ENCODE data around the gene LDHB. TPM values are rescaled to one million over a fixed set of nuclear protein-coding genes. Genes with fewer than 3 reads are reported as not detected.
A peak's percentile ranks its signal among the peaks of the same experiment; 100 is the strongest.

The LDHB gene
- total RNA-seq, 1 donor from 2014 or later = 532 TPM

DNA sequence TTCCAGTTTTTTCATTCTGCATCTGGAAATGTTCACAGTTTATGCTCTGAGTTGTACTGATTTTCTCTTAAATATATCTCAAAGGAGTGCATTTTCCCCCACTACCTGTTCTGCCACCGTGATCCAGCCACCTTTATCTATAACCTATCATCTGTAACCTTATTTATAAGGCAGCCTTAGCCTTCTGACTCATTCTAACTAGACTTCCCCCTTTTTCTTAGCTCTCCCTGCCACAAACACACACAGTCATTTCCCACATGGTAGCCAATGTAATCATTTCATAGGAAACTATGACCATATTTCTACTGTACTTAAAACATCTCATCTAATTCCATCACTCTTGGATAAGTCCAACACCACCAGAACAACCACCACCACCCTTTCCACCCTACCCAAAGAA lies 42.2 kb downstream of the LDHB start:
- DNase-seq (ENCODE audit: low spot score) = no peak
- H3K27me3 Mint-ChIP-seq (ENCODE audit: low read depth) = peaks cover 2% of the 10 kb centered on the region
- H3K4me3 Mint-ChIP-seq (ENCODE audit: unreplicated experiment) = no peak overlapping the region
- peak overlapping the region; percentile 1 for H3K27ac Mint-ChIP-seq (ENCODE audit: unreplicated experiment)
- peaks cover 7% of the 10 kb centered on the region for H3K4me1 Mint-ChIP-seq (ENCODE audit: low read depth)
- H3K9me3 Mint-ChIP-seq (ENCODE audit: low read depth) = no peaks in the 10 kb centered on the region
- H3K36me3 Mint-ChIP-seq (ENCODE audit: low read depth) = no peaks in the 10 kb centered on the region
- TF ChIP-seq CTCF (IDR thresholded peaks at IDR 0.05) = no peak

GRCh38 chr12:21614506-21614905 lies 43.1 kb downstream of the LDHB start:
- Mint-ChIP-seq H3K9me3 (ENCODE audit: low read depth) (no peaks in the 10 kb centered on the region), H3K36me3 (ENCODE audit: low read depth) (no peaks in the 10 kb centered on the region), H3K27ac (ENCODE audit: unreplicated experiment) (no peak overlapping the region), H3K4me1 (ENCODE audit: low read depth) (peaks cover 7% of the 10 kb centered on the region), H3K4me3 (ENCODE audit: unreplicated experiment) (no peak overlapping the region), H3K27me3 (ENCODE audit: low read depth) (peaks cover 2% of the 10 kb centered on the region)
- no peak for TF ChIP-seq CTCF (IDR thresholded peaks at IDR 0.05)
- DNase-seq (ENCODE audit: low spot score) = no peak

GRCh38 chr12:21613931-21614330 lies 43.7 kb downstream of the LDHB start:
- Mint-ChIP-seq H3K36me3 (ENCODE audit: low read depth) (no peaks in the 10 kb centered on the region), H3K4me3 (ENCODE audit: unreplicated experiment) (no peak overlapping the region), H3K27ac (ENCODE audit: unreplicated experiment) (no peak overlapping the region), H3K4me1 (ENCODE audit: low read depth) (peaks cover 7% of the 10 kb centered on the region), H3K9me3 (ENCODE audit: low read depth) (no peaks in the 10 kb centered on the region), H3K27me3 (ENCODE audit: low read depth) (peaks cover 2% of the 10 kb centered on the region)
- DNase-seq (ENCODE audit: low spot score) = no peak
- TF ChIP-seq CTCF (IDR thresholded peaks at IDR 0.05) = no peak

DNA sequence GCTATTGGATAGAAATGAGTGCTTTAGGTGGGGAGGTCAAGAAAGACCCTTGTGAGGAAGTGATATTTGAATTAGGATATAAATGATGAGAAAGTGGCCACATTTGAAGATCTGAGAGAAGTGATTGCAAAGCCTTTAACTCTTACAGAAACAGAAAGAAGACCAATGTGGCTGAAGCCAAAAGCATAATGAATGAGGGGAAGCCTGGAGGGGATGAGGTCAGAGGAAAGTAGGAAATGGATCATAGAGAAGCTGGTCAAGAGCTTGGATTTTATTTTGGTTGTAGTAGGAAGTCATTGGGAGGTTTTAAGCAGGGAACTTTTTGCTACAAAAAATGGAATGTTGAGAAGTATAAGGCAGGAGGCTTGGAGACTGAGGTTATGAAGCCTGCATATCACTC lies 49.4 kb downstream of the LDHB start:
- DNase-seq (ENCODE audit: low spot score) = no peak
- Mint-ChIP-seq H3K27me3 (ENCODE audit: low read depth) (peaks cover 2% of the 10 kb centered on the region), H3K9me3 (ENCODE audit: low read depth) (no peaks in the 10 kb centered on the region), H3K4me3 (ENCODE audit: unreplicated experiment) (no peak overlapping the region), H3K4me1 (ENCODE audit: low read depth) (no peaks in the 10 kb centered on the region), H3K27ac (ENCODE audit: unreplicated experiment) (no peak overlapping the region), H3K36me3 (ENCODE audit: low read depth) (no peaks in the 10 kb centered on the region)
- no peak for TF ChIP-seq CTCF (IDR thresholded peaks at IDR 0.05)

- TF ChIP-seq CTCF (IDR thresholded peaks at IDR 0.05) = peak; percentile 80
- H3K36me3 Mint-ChIP-seq (ENCODE audit: low read depth) = no peaks in the 10 kb centered on the region
- H3K27ac Mint-ChIP-seq (ENCODE audit: unreplicated experiment) = no peak overlapping the region
- no peak for DNase-seq (ENCODE audit: low spot score)
- no peaks in the 10 kb centered on the region for H3K9me3 Mint-ChIP-seq (ENCODE audit: low read depth)
- no peaks in the 10 kb centered on the region for H3K4me1 Mint-ChIP-seq (ENCODE audit: low read depth)
- peaks cover 2% of the 10 kb centered on the region for H3K27me3 Mint-ChIP-seq (ENCODE audit: low read depth)
- H3K4me3 Mint-ChIP-seq (ENCODE audit: unreplicated experiment) = no peak overlapping the region
Measured at GRCh38 chr12:21607701-21608100, 49.9 kb downstream of the LDHB start.
